ENCODE data around the gene TNIK.
A peak's percentile ranks its signal among the peaks of the same experiment; 100 is the strongest.

Gene TNIK

DNA sequence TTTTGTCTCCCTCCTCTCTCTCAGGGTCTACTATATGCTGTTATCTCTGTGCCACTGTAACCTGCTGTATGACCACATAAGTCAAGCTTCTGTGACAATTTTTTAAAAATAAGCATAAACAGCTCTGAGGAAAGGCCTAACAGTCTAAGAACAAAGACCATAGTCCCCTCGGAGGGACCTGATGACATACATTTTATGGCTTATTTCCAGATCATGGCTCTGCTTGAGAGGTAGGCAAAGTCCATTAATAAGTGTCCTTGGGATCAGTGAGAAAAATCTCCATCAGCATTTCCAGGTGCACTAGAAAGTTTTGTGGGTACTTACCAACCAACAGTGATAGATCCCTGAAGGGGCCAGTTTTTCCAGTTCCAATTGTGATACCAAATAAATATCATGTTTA lies 123.8 kb downstream of the TNIK start:
- ATAC-seq (no peak), DNase-seq (no peak)
- peaks cover 4% of the 10 kb centered on the region for H3K36me3 Mint-ChIP-seq (ENCODE audit: low read depth)
- H3K27me3 Mint-ChIP-seq: no peaks in the 10 kb centered on the region
- peaks cover 36% of the 10 kb centered on the region for H3K4me1 Mint-ChIP-seq
- no peak overlapping the region for H3K27ac Mint-ChIP-seq
- H3K9me3 Mint-ChIP-seq: no peaks in the 10 kb centered on the region
- no peak overlapping the region for H3K4me3 Mint-ChIP-seq

DNA sequence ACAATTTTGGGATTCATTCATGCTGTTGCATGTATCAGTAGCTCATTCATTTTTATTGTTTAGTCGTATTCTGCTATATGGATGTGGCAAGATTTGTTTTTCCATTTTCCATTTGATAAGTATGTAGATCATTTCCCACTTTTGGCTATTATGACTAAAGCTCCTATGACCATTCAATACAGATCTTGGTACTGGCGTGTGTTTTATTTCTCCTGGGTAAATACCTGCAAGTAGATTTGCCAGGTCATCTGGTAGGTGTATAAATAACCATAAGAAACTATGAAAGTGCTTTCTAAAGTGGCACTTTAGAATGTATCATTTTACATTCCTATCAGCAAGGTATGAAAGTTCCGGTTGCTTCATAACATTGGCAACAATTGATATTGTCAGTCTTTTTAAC lies 124.6 kb downstream of the TNIK start:
- peaks cover 44% of the 10 kb centered on the region for H3K4me1 Mint-ChIP-seq

DNA sequence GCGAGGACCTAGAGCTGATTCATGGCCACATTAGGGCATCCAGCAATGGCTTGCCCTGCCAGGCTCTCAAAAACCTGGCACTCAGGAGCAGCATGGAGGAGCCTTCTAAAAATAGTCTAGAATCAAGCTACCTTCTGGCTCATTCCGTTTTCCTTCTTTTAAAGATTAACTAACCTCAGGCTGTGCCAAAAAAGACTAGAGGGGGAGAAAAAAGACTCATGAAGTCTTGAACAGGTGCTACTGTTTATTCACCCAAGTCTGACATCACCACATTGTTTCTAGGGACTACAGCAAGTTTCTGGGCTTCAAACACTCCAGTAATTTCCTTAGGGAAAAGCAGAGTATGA lies 125.8 kb downstream of the TNIK start:
- ATAC-seq (no peak), DNase-seq (no peak)
- Mint-ChIP-seq H3K4me1 (peaks cover 49% of the 10 kb centered on the region), H3K4me3 (no peak overlapping the region), H3K36me3 (ENCODE audit: low read depth) (peaks cover 4% of the 10 kb centered on the region), H3K9me3 (no peaks in the 10 kb centered on the region), H3K27me3 (no peaks in the 10 kb centered on the region), H3K27ac (no peak overlapping the region)

More for the DNA sequence above, 124.6 kb downstream of the TNIK start:
- no peaks in the 10 kb centered on the region for H3K27me3 Mint-ChIP-seq
- H3K27ac Mint-ChIP-seq: no peak overlapping the region
- peaks cover 4% of the 10 kb centered on the region for H3K36me3 Mint-ChIP-seq (ENCODE audit: low read depth)
- no peak for ATAC-seq
- DNase-seq: no peak
- H3K4me3 Mint-ChIP-seq: no peak overlapping the region
- no peaks in the 10 kb centered on the region for H3K9me3 Mint-ChIP-seq

DNA sequence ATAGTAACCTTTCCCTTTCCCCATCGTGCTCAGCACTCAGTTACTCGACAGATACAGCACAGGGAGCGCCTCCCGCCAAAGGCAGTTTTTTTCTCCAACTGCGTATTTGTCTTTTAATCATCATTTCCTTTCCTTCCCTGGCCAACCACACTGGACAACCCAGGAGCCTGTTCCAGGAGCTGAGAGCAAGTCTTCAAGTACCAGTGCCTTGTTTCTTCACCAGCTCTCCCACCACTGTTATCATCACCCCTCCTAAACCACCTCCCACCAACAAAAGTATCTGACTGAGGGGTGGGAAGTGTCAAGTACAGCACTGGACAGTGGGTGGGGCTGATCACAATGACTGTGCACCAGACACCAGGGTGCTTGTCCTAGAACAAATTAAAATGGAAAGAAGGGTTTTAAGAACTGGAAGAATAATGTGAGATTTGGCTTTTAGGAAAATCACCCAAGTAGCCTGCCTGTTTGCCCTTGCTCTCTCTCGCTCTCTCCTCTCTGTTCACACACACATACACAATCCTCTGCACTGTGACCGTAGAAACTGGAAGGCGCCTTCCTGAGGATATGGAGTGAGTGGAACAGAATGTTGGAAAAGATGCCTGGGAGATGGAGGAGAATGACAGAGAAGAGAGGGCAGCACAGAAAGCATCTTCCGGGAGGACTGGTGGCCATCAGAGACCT lies 126.3 kb downstream of the TNIK start:
- H3K27me3 Mint-ChIP-seq: no peaks in the 10 kb centered on the region
- H3K27ac Mint-ChIP-seq: peak overlapping the region; percentile 6
- H3K9me3 Mint-ChIP-seq: no peaks in the 10 kb centered on the region
- peaks cover 4% of the 10 kb centered on the region for H3K36me3 Mint-ChIP-seq (ENCODE audit: low read depth)
- peak; percentile 63 for ATAC-seq
- no peak for DNase-seq
- no peak overlapping the region for H3K4me3 Mint-ChIP-seq
- peaks cover 52% of the 10 kb centered on the region for H3K4me1 Mint-ChIP-seq

DNA sequence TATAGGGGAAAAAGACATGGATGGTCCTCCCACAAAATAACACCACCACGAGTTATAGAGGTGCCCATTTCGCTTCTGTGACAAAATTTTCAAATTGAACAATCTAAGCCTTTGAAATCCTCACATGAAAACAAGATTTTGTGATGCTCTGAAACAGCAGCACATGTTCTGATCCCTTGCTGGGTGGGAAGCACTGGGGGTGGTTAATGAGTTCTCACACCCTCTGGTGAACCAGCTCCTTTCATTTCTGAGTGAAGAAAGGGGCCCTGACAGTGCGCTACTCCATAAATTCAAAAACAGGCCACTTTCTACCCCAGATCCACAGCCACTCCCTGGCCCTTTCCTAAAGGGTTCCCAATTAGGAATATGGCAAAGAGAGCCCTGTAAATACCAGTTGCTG lies 129.3 kb downstream of the TNIK start:
- Mint-ChIP-seq H3K4me3 (no peak overlapping the region), H3K36me3 (ENCODE audit: low read depth) (peaks cover 4% of the 10 kb centered on the region), H3K4me1 (peaks cover 59% of the 10 kb centered on the region), H3K27ac (no peak overlapping the region), H3K27me3 (no peaks in the 10 kb centered on the region), H3K9me3 (no peaks in the 10 kb centered on the region)
- DNase-seq (no peak), ATAC-seq (no peak)

DNA sequence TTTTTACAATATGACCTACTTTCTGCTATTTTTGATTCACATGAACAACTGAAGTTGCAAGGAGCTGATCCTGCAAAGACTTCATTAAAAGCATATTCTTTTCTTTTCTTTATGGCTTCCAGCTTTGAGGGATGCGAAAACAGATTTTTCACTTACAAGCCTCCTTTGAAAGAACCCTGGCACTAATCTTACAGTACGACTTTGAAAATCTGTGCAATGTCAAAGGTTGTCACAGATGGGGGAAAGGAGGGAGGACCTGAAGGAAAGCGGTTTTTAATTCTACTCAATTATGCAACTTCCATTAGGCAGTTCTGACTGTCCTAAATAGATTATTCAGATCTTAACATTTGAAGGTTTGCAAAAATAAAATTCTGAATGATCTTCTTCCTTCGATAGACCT lies 130.5 kb downstream of the TNIK start:
- H3K9me3 Mint-ChIP-seq: no peaks in the 10 kb centered on the region
- DNase-seq (no peak), ATAC-seq (no peak)
- no peak overlapping the region for H3K4me3 Mint-ChIP-seq
- H3K4me1 Mint-ChIP-seq: peaks cover 53% of the 10 kb centered on the region
- H3K27me3 Mint-ChIP-seq: no peaks in the 10 kb centered on the region
- H3K36me3 Mint-ChIP-seq (ENCODE audit: low read depth): peaks cover 4% of the 10 kb centered on the region
- H3K27ac Mint-ChIP-seq: no peak overlapping the region

DNA sequence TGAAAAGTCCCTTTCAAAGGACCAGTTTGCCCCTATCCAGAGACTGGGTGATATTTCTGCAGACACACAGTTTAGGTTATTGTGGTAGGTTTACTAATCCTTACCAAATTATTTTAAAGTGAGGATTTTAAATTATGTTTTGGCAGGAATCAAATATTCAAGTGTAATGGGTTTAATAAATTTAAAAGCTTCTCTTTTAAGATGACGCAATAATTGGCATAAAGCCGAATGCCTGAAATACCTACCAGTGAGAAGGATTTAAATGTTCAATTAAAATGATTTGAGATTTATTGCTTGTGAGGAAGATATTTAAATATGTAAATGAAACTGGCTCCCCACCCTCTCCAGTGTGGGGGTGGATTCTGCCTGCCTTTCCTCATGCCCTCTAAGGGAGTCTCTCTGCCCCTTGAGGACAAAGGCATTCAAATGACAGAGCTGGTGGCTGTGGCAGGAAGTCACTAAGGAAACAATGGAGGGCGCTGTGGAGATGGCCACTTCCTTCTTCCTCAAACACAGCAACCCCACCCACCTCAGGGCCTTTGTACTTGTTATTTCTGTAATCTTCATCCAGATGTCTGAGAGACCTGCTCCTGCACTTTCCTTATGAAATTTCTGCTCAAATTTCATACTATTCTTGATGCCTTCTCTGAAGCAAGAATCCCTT lies 131.7 kb downstream of the TNIK start:
- Mint-ChIP-seq H3K36me3 (ENCODE audit: low read depth) (no peaks in the 10 kb centered on the region), H3K4me1 (peaks cover 44% of the 10 kb centered on the region), H3K27ac (peak overlapping the region; percentile 33), H3K9me3 (peaks cover 4% of the 10 kb centered on the region), H3K27me3 (no peaks in the 10 kb centered on the region), H3K4me3 (no peak overlapping the region)
- ATAC-seq: peak; percentile 63
- DNase-seq: peak; percentile 34

DNA sequence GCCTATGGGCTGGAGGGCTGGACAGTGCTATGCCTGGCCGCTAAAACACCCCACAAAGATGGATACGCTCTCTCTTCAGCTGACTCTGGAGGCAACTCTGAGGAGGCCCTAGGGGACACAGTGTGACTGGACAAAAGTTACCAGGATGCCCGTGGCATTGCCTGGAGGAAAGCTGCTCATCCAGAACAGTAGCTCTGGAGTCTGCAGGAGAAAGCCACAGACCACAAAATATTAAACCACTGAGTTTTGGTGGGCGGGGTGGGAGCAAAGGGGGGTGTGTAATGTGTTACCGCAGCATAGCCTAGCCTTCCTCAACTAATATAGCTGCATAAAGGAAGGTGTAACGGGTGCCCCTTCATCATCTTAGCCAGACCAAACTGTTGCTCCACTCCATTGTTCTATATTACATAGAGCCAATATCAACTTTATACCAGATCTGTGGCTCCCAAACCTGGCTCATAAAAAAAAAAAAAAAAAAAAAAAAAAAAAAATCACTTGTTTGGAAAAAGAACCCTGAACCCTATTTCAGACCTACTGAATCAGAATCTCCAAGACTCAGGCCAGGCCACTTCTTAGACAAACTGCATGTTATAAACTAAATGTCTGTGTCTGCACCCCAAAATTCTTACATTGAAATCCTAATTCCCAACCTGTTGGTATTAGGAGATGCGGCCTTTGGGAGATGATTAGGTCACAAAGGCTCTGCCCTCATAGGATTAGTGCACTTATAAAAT lies 132.6 kb downstream of the TNIK start:
- ATAC-seq: no peak
- no peaks in the 10 kb centered on the region for H3K27me3 Mint-ChIP-seq
- peaks cover 41% of the 10 kb centered on the region for H3K4me1 Mint-ChIP-seq
- H3K4me3 Mint-ChIP-seq: no peak overlapping the region
- DNase-seq: no peak
- H3K9me3 Mint-ChIP-seq: peaks cover 4% of the 10 kb centered on the region
- H3K27ac Mint-ChIP-seq: no peak overlapping the region
- H3K36me3 Mint-ChIP-seq (ENCODE audit: low read depth): no peaks in the 10 kb centered on the region

DNA sequence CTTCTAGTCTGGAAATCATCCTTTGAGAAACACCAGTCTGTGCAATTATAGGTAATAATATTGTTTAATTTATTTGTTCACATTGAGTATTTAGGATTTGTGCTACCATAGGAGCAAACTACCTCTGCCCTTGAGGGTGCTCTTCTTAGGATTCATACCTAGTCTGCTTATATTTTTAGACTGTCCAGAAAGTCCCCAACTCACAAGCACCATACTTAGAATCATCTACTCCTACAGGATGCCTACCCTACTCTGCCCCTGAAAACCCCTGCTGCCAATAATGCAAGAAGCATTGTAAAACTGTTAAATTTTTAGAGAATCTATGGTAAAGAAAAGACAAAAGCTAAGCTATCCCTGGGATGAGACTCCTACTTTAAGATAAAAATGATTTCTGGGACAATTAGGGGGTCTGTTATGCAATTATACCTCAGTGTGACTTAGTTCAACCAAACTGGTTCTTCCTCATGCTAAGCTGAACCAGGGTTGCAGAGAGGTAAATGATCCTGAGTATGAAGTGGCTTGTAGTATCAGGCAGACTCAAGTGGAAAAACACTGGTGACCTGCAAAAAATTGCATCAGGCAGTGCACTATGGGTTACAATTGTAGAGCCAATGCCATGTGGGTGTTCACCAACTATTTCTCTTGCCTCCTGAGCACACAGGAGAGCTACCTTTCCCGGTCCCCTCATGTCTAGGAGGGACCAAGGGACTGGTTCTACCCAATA lies 133.3 kb downstream of the TNIK start:
- Mint-ChIP-seq H3K27ac (no peak overlapping the region), H3K27me3 (no peaks in the 10 kb centered on the region), H3K9me3 (peaks cover 4% of the 10 kb centered on the region), H3K4me1 (peaks cover 34% of the 10 kb centered on the region), H3K36me3 (ENCODE audit: low read depth) (no peaks in the 10 kb centered on the region), H3K4me3 (no peak overlapping the region)
- ATAC-seq (no peak), DNase-seq (no peak)

DNA sequence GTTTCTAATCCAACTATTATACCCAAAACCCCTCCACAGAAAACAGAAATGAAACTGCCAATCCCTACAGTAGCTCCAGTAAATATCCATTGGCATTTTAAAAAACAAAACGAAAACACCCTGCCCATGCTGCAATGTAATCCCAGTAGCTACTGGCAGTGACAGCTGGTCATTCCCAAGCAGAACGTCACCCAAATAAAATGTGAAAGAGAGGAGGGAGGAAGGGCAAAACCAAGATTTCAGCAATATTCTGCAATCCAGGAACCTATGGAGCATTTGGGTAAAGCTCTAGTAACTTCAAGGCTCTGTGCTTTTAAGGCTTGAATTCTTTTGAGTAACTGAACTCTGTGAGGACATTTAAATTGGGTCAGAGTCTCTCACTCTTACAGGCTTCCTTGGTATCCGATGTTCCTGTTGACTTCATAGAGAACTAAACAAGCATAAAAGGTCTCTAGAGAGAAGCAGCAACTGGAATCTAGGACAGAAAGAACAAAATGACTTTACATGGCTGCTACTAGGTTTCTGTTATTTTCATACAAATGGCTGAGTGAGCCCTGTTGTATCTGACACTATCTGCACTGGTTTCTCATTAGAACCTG lies 136.2 kb downstream of the TNIK start:
- H3K4me3 Mint-ChIP-seq: no peak overlapping the region
- no peaks in the 10 kb centered on the region for H3K27me3 Mint-ChIP-seq
- ATAC-seq (no peak), DNase-seq (no peak)
- H3K27ac Mint-ChIP-seq: no peak overlapping the region
- peaks cover 17% of the 10 kb centered on the region for H3K4me1 Mint-ChIP-seq
- H3K9me3 Mint-ChIP-seq: peaks cover 4% of the 10 kb centered on the region
- no peaks in the 10 kb centered on the region for H3K36me3 Mint-ChIP-seq (ENCODE audit: low read depth)

DNA sequence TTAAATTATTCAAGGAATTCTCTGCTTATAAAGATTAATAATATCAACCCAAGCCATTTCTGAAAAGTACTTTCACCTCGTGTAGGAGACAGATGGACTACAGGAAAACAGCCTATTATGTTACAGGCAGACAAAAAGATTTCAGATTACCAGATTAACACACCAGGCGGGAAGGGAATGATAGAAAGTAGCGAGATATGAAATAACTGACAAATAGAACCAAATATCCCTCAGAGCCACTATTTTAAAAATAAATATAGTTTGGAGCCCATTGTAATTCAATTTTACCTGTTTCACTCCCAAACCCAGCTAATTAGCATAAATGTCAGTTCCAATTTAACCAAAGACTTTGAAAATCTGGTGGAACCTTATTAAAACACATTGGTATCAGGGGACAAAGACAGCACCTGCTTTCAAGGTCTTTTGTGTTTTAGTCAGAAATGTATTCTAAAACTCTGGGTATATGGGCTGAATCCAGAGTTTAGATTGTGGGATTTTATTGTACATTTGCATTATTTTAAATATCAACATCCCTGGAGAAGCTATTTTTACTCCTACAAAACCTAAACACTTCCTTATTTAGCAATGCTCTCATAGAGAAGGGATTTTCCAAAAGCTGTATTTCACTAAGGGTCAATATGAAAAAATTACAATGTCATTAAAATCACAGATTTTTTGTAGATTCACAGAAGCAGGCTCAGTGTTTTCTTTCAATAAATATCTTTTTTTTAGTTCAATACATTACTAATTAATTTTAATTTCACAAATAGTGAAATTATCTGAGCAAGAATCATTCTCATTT lies 138.4 kb downstream of the TNIK start:
- no peak for DNase-seq
- Mint-ChIP-seq H3K9me3 (peaks cover 4% of the 10 kb centered on the region), H3K36me3 (ENCODE audit: low read depth) (no peaks in the 10 kb centered on the region), H3K4me1 (peaks cover 1% of the 10 kb centered on the region), H3K27ac (no peak overlapping the region), H3K27me3 (no peaks in the 10 kb centered on the region), H3K4me3 (no peak overlapping the region)
- no peak for ATAC-seq

DNA sequence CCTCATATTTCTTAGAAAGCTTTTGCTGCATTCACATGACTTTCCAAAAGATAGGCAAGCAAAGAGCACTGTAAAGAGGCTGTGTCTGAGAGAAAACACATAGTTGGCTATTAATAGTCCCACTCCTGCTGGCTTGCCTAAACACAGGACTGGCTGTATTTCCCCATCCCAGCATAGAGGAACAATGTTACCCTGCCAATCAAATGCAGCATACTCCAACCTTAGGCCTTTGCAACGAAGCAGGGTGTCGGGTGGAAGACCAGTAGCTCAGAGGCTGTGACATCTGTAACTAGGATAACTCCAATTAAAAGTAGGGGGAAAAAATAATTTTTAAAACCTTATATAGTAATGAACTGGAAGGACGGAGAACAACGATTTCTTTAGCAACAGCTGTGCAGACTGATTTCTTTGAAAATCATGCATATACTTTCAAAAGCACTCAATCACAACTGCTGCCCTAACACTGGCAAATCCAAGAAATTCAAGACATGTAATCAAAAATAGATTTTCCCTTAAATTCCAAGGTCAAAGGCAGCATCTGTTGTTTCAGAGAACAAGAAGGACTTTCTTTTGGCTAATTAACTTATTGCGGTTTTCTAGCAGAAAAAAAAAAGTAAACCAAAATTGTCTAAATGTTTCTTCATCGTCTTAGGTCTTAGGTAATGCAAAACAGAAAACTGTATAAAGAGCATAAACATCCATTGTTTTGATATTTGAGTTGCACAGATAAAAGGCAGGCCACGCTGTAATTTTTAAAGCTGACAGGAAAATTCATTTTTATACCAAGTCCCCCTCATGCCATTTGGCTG lies 139.3 kb downstream of the TNIK start:
- H3K9me3 Mint-ChIP-seq: peaks cover 4% of the 10 kb centered on the region
- peaks cover 1% of the 10 kb centered on the region for H3K4me1 Mint-ChIP-seq
- no peak overlapping the region for H3K27ac Mint-ChIP-seq
- ATAC-seq (no peak), DNase-seq (no peak)
- H3K27me3 Mint-ChIP-seq: no peaks in the 10 kb centered on the region
- no peaks in the 10 kb centered on the region for H3K36me3 Mint-ChIP-seq (ENCODE audit: low read depth)
- H3K4me3 Mint-ChIP-seq: no peak overlapping the region

DNA sequence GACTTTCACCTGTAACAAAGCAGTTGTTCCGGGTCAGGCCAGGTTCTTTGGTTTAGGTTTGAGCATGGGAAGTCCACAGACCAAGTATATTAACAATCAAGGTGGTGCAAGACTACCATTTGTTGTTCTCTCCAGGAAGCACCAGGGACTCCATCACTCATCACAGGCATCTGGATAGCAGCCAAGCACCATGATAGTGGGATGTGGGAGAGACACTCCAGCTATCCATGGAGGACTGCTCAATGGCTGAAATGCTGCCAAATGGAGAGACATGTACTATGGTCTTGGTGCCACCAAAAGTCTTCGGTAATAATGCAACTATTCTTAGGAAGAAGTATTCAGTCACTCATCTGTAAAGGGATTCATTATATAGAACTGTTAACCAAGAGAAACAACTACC lies 143.0 kb downstream of the TNIK start:
- H3K27ac Mint-ChIP-seq: no peak overlapping the region
- no peaks in the 10 kb centered on the region for H3K36me3 Mint-ChIP-seq (ENCODE audit: low read depth)
- peaks cover 9% of the 10 kb centered on the region for H3K4me1 Mint-ChIP-seq
- H3K4me3 Mint-ChIP-seq: no peak overlapping the region
- no peak for DNase-seq
- H3K9me3 Mint-ChIP-seq: no peaks in the 10 kb centered on the region
- H3K27me3 Mint-ChIP-seq: no peaks in the 10 kb centered on the region
- ATAC-seq: no peak
